Measurements from ENCODE around the gene PDE6H.

- TF ChIP-seq CTCF (IDR thresholded peaks at IDR 0.05; ENCODE audit: poor library complexity) (no peak), EZH2 (IDR thresholded peaks at IDR 0.05; ENCODE audit: borderline replicate concordance) (no peak)
These were observed 34.5 kb upstream of the PDE6H start, which contains the start of gene ERP27 for GRCh38 chr12:14938301-14938700.

All from hepatocyte (in vitro differentiated cells).